Mucosa of descending colon (tissue), 3 donors: ENCODE results near the gene DMRTB1. TPM values are rescaled to one million over a fixed set of nuclear protein-coding genes. Genes with fewer than 3 reads are reported as not detected.

Source experiments
- ATAC-seq: fragments of 200-7000 bp; cut with Tn5 transposase; one replicate; pipeline ENCODE4 v1.9.1; 2020; ENCODE audit warnings: mild to moderate bottlenecking, moderate library complexity
- DNase-seq, 3 donors: peaks; one replicate each; pipeline ENCODE4 v3.0.0-alpha.2; 2020
- H3K36me3 ChIP-seq: fragments of 200-600 bp; one replicate; pipeline ENCODE4 v1.8.0; 2021; ENCODE audit warnings: low read depth, mild to moderate bottlenecking
- H3K4me1 ChIP-seq: fragments of 200-600 bp; one replicate; pipeline ENCODE4 v1.8.0; 2021; ENCODE audit warnings: low read depth, mild to moderate bottlenecking
- H3K4me3 ChIP-seq: fragments of 200-600 bp; one replicate; pipeline ENCODE4 v1.8.0; 2021; ENCODE audit warnings: mild to moderate bottlenecking
- H3K9me3 ChIP-seq: fragments of 200-600 bp; one replicate; pipeline ENCODE4 v1.8.0; 2021; ENCODE audit warnings: mild to moderate bottlenecking
- intact Hi-C, 2 donors: fragments of 100-400 bp; cut with DNase I in 1 of 2; cut with micrococcal nuclease in 1 of 2; formaldehyde crosslinking; loops; one replicate each; pipeline versions ENCODE4 v1.11.0 to v1.11.1; 2022; cut with DNase I, micrococcal nuclease
- total RNA-seq, 3 donors: library from RNA; stranded (reverse); fragmentation: NEBNext Ultra II Directional in 2 of 3; extraction: Animal tissue kit (Norgen Biotek cat#: 25700) in 2 of 3; gene quantifications; one replicate each; pipeline versions ENCODE4 v1.2.1 to v1.2.4, GENCODE V29; 2021 to 2023
- TF ChIP-seq, protein P1 (sequence below): fragments of 200-600 bp; IDR thresholded peaks from one replicate; pipeline ENCODE4 v1.8.0; 2022; ENCODE audit warnings: antibody characterized with exemption, mild to moderate bottlenecking
- donor health status: DM: no; HTN: no; CAD: no; lungs with moderate emphysema.
- donor health status: DM: no; HTN: no; CAD: no.
- donor health status: DM: no; HTN: yes; CAD: no.

DMRTB1 gene
- total RNA-seq, 3 donors from 2014 or later, result not detected

DNA sequence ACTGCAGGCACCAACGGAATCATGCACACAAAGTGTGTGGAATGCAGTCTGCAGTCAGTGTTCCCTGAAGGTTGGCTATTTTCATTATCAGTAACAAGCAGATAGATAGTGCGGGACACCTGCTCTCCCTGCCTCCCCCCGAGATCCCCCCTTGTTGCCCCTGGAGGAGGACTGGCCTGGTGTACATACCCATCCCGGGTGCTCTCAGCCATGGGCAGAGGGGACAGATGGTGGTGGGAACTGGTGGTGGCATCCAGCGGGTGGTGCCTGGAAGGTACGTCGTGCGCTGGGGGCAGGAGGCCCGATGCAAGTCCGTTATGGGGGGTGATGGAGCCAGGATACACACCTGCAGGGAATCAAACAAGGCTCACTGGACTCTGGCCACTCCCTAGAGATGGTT is 55.2 kb downstream of the DMRTB1 start:
- no peak for ATAC-seq
- Histone ChIP-seq H3K4me3 (no peak overlapping the region), H3K36me3 (no peaks in the 10 kb centered on the region), H3K9me3 (no peaks in the 10 kb centered on the region), H3K4me1 (no peaks in the 10 kb centered on the region)
- TF ChIP-seq, protein P1, sequence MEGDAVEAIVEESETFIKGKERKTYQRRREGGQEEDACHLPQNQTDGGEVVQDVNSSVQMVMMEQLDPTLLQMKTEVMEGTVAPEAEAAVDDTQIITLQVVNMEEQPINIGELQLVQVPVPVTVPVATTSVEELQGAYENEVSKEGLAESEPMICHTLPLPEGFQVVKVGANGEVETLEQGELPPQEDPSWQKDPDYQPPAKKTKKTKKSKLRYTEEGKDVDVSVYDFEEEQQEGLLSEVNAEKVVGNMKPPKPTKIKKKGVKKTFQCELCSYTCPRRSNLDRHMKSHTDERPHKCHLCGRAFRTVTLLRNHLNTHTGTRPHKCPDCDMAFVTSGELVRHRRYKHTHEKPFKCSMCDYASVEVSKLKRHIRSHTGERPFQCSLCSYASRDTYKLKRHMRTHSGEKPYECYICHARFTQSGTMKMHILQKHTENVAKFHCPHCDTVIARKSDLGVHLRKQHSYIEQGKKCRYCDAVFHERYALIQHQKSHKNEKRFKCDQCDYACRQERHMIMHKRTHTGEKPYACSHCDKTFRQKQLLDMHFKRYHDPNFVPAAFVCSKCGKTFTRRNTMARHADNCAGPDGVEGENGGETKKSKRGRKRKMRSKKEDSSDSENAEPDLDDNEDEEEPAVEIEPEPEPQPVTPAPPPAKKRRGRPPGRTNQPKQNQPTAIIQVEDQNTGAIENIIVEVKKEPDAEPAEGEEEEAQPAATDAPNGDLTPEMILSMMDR, result no peak
- intact Hi-C loops, result no loop called here
- DNase-seq, result no peak

GRCh38 chr1:53516181-53516580 is 57.0 kb downstream of the DMRTB1 start:
- intact Hi-C loops, result no loop called here
- no peak overlapping the region for H3K4me3 ChIP-seq
- ATAC-seq (no peak), DNase-seq (no peak)
- TF ChIP-seq, protein P1, result no peak
- H3K4me1 ChIP-seq, result no peaks in the 10 kb centered on the region
- H3K36me3 ChIP-seq, result no peaks in the 10 kb centered on the region
- no peaks in the 10 kb centered on the region for H3K9me3 ChIP-seq

Other genes with a start within 250 kb of the DMRTB1 start
- gene CZIB, start 238.8 kb upstream of the DMRTB1 start, total RNA-seq, result 10 to 100 TPM; 38.1 to 65.7 (median 40.6) TPM
- 10 to 100 TPM; 30.3 to 36.3 (median 34.9) TPM for gene MAGOH, start 220.9 kb upstream of the DMRTB1 start, total RNA-seq
- gene LRP8, start 131.3 kb upstream of the DMRTB1 start, total RNA-seq, result 1 to 10 TPM; 1.3 to 6.5 (median 1.4) TPM